ENCODE data around the gene TGFBR3.

TGFBR3 gene

GRCh38 chr1:91637539-91637994, 248.4 kb downstream of the TGFBR3 start:
- Histone ChIP-seq H3K4me2 (ENCODE audit: low read length) (no peak overlapping the region), H2AFZ (ENCODE audit: low read length) (no peak overlapping the region), H3F3A (ENCODE audit: insufficient read depth, low read length) (no peaks in the 10 kb centered on the region)

GRCh38 chr1:91635763-91636162, 250.2 kb downstream of the TGFBR3 start:
- no peak for TF ChIP-seq EZH2 (IDR thresholded peaks at IDR 0.05; ENCODE audit: borderline replicate concordance, low read length)
- TF ChIP-seq, protein P1, sequence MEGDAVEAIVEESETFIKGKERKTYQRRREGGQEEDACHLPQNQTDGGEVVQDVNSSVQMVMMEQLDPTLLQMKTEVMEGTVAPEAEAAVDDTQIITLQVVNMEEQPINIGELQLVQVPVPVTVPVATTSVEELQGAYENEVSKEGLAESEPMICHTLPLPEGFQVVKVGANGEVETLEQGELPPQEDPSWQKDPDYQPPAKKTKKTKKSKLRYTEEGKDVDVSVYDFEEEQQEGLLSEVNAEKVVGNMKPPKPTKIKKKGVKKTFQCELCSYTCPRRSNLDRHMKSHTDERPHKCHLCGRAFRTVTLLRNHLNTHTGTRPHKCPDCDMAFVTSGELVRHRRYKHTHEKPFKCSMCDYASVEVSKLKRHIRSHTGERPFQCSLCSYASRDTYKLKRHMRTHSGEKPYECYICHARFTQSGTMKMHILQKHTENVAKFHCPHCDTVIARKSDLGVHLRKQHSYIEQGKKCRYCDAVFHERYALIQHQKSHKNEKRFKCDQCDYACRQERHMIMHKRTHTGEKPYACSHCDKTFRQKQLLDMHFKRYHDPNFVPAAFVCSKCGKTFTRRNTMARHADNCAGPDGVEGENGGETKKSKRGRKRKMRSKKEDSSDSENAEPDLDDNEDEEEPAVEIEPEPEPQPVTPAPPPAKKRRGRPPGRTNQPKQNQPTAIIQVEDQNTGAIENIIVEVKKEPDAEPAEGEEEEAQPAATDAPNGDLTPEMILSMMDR (IDR thresholded peaks at IDR 0.05; ENCODE audit: low read length), result no peak
- no peak overlapping the region for H3K4me3 ChIP-seq (ENCODE audit: low read depth, low read length, poor library complexity, severe bottlenecking)
- H3K9me3 ChIP-seq (ENCODE audit: low read length), result no peaks in the 10 kb centered on the region
- no peaks in the 10 kb centered on the region for H3K9me2 ChIP-seq (ENCODE audit: low read depth, low read length)
- H2AFZ ChIP-seq (ENCODE audit: low read length), result no peak overlapping the region
- no peaks in the 10 kb centered on the region for H3K79me2 ChIP-seq (ENCODE audit: insufficient read depth, low read length)
- no peaks in the 10 kb centered on the region for H3K36me3 ChIP-seq (ENCODE audit: insufficient read depth, low read length)
- H3K9ac ChIP-seq (ENCODE audit: low read length), result no peak overlapping the region
- H3K4me1 ChIP-seq (ENCODE audit: insufficient read depth, low read length, severe bottlenecking), result no peaks in the 10 kb centered on the region
- no peak overlapping the region for H3K27ac ChIP-seq (ENCODE audit: low read depth, low read length, poor library complexity, severe bottlenecking)
- H3K4me2 ChIP-seq (ENCODE audit: low read length), result no peak overlapping the region
- H3F3A ChIP-seq (ENCODE audit: insufficient read depth, low read length), result no peaks in the 10 kb centered on the region
- no peaks in the 10 kb centered on the region for H4K20me1 ChIP-seq (ENCODE audit: insufficient read depth, low read length)
- no peaks in the 10 kb centered on the region for H3K27me3 ChIP-seq (ENCODE audit: insufficient read depth, low read length)

More at GRCh38 chr1:91637539-91637994, 248.4 kb downstream of the TGFBR3 start:
- no peaks in the 10 kb centered on the region for H3K9me2 ChIP-seq (ENCODE audit: low read depth, low read length)
- H3K27me3 ChIP-seq (ENCODE audit: insufficient read depth, low read length), result no peaks in the 10 kb centered on the region
- H3K36me3 ChIP-seq (ENCODE audit: insufficient read depth, low read length), result no peaks in the 10 kb centered on the region
- no peaks in the 10 kb centered on the region for H3K79me2 ChIP-seq (ENCODE audit: insufficient read depth, low read length)
- H3K9ac ChIP-seq (ENCODE audit: low read length), result no peak overlapping the region
- no peak for TF ChIP-seq EZH2 (IDR thresholded peaks at IDR 0.05; ENCODE audit: borderline replicate concordance, low read length)
- TF ChIP-seq, protein P1 (IDR thresholded peaks at IDR 0.05; ENCODE audit: low read length), result no peak
- H4K20me1 ChIP-seq (ENCODE audit: insufficient read depth, low read length), result no peaks in the 10 kb centered on the region
- H3K4me3 ChIP-seq (ENCODE audit: low read depth, low read length, poor library complexity, severe bottlenecking), result no peak overlapping the region
- no peak overlapping the region for H3K27ac ChIP-seq (ENCODE audit: low read depth, low read length, poor library complexity, severe bottlenecking)
- H3K9me3 ChIP-seq (ENCODE audit: low read length), result no peaks in the 10 kb centered on the region
- no peaks in the 10 kb centered on the region for H3K4me1 ChIP-seq (ENCODE audit: insufficient read depth, low read length, severe bottlenecking)

- Histone ChIP-seq H3K79me2 (ENCODE audit: insufficient read depth, low read length) (no peaks in the 10 kb centered on the region), H3F3A (ENCODE audit: insufficient read depth, low read length) (no peaks in the 10 kb centered on the region), H3K4me1 (ENCODE audit: insufficient read depth, low read length, severe bottlenecking) (no peaks in the 10 kb centered on the region), H4K20me1 (ENCODE audit: insufficient read depth, low read length) (no peaks in the 10 kb centered on the region), H3K9me3 (ENCODE audit: low read length) (no peaks in the 10 kb centered on the region), H3K27me3 (ENCODE audit: insufficient read depth, low read length) (no peaks in the 10 kb centered on the region), H2AFZ (ENCODE audit: low read length) (no peak overlapping the region), H3K9ac (ENCODE audit: low read length) (no peak overlapping the region), H3K4me3 (ENCODE audit: low read depth, low read length, poor library complexity, severe bottlenecking) (no peak overlapping the region), H3K4me2 (ENCODE audit: low read length) (no peak overlapping the region), H3K36me3 (ENCODE audit: insufficient read depth, low read length) (no peaks in the 10 kb centered on the region), H3K27ac (ENCODE audit: low read depth, low read length, poor library complexity, severe bottlenecking) (no peak overlapping the region), H3K9me2 (ENCODE audit: low read depth, low read length) (no peaks in the 10 kb centered on the region)
- no peak for TF ChIP-seq EZH2 (IDR thresholded peaks at IDR 0.05; ENCODE audit: borderline replicate concordance, low read length)
- TF ChIP-seq, protein P1 (IDR thresholded peaks at IDR 0.05; ENCODE audit: low read length), result no peak
Observed at GRCh38 chr1:91633438-91633837, 252.5 kb downstream of the TGFBR3 start.
